Suprapubic skin (tissue), 3 donors: ENCODE results near the gene PIEZO1.

Source experiments
- CTCF ChIP-seq, 2 donors: fragments of 200-600 bp in 1 of 2; fragments of 450-650 bp in 1 of 2; sonication (generic) in 1 of 2; IDR thresholded peaks; one replicate each; pipeline ENCODE4 v1.5.1; 2016 to 2019; ENCODE audit warnings: antibody characterized with exemption in 2 of 2, mild to moderate bottlenecking in 1 of 2, moderate library complexity in 1 of 2
- POLR2A ChIP-seq, 2 donors: fragments of 450-650 bp; IDR thresholded peaks; one replicate each; pipeline ENCODE4 v1.6.1; 2017; ENCODE audit warnings: antibody characterized with exemption in 2 of 2, mild to moderate bottlenecking in 2 of 2, moderate library complexity in 2 of 2

GRCh38 chr16:88680554-88681083 lies 104.4 kb downstream of the PIEZO1 start:
- TF ChIP-seq CTCF (IDR thresholded peaks at IDR 0.05) (no peak), POLR2A (IDR thresholded peaks at IDR 0.05) (no peak)
